Raji (cell line): ENCODE results near the gene ACTA1.

Source experiments
- POLR2A ChIP-seq: IDR thresholded peaks from 2 replicates; pipeline ENCODE4 v1.6.1; 2011; ENCODE audit warnings: low read depth, low read length, control low read depth; ENCODE audit not compliant: insufficient read depth

The ACTA1 gene

GRCh38 chr1:229425564-229426159 is 8.2 kb downstream of the ACTA1 start:
- TF ChIP-seq POLR2A: no peak

- TF ChIP-seq POLR2A: no peak
These were observed 13.1 kb downstream of the ACTA1 start for GRCh38 chr1:229420765-229421164.

- TF ChIP-seq POLR2A: no peak
These were observed 13.7 kb downstream of the ACTA1 start for GRCh38 chr1:229420224-229420623.

DNA sequence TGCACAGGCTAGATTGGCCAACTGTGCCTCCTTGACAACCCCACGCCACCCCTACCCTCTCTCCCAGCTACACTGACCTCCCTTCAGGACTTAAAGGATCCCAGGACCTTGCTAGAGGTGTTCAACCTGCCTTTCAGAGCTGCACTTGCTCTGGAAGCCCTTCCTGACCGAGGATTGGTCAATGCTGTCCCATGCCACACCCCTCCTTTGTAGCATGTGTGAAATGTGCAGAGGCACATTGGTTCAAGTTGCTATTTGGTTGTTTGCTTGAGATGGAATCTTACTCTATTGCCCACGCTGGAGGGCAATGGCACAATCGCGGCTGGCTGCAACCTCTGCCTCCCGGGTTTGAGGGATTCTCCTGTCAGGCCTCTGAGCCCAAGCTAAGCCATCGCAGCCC is 21.8 kb downstream of the ACTA1 start:
- no peak for TF ChIP-seq POLR2A

DNA sequence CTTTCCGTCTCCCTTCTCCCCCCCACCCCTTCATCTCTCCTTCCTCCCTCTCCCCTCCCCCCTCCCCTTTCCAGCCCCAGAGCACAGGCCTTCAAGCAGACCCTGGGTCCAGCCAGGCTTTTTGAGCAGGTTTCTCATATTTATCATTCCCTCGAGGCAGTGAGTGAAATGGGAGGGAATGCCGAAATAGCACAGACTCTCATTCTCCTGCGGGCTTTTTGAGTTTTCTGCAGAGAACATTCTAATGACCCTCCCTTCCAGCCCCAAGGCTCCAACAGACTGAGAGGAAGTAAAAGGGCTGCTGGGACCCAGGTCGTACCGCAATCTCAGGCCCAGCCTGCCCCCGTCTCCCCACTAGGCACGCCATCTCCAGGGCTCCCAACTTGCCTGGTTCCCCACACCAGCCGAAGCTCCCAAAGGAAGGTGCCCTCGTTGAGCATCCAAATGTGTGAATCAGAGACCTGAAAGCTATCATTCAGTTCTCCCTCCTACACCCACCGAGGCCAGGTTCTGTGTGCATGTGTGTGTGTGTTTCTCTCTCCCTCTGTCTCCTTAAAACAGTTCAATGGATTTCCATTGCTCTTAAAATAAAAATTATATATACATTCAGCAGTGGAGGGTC is 22.3 kb downstream of the ACTA1 start:
- TF ChIP-seq POLR2A: no peak

GRCh38 chr1:229410692-229411433 is 23.0 kb downstream of the ACTA1 start:
- TF ChIP-seq POLR2A: no peak

DNA sequence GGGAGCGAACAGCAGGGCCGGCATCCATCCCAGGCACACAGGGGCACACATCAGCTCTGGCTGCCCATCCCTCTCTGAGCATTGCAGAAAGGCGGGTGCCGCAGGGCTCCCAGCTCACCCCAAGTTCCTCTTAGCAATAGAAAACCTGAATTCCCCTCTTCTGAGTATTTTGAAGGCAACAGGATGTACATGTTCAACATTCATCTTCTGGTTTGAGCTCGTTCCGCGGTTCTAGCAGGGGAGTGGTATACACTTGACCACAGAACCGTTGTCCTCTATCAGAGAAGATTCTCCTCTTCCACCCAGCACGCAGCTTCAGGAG is 23.6 kb downstream of the ACTA1 start:
- TF ChIP-seq POLR2A: no peak

DNA sequence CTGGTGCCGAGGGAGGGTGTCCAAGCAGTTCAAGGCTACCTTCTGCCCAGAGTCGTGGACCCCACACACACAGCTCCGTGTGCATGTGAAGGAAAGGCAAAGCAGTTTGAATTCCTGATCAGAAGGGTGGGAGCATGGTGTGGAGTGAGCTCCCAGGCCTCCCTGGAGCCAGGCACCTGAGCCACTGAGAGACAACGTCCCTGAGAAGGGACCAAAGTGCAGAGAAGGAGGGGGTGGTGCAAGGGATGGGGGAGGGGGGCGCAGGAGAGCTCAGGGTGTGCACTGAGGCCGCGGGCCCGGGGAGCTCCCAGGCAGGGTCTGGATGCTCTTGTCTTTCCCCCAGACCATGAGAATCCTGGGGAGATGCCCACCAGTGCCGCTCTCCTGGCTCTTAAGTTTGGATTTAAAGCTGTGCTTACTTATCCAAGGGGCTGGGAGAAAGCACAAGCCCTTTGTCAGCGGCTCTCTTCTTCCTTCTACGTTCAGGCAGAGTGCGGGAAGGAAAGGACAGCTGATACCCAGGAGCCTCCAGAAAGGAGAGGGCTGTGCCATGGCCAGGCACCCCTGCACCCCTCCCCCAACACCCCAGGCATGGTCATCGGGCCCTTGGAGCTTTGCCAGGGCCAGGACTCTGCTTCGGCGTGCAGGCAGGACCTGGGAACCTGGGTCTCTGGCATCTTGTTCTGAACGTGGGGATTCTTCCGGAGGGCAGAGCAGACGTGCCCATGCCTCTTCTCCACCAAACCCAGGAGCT is 24.1 kb downstream of the ACTA1 start:
- no peak for TF ChIP-seq POLR2A

DNA sequence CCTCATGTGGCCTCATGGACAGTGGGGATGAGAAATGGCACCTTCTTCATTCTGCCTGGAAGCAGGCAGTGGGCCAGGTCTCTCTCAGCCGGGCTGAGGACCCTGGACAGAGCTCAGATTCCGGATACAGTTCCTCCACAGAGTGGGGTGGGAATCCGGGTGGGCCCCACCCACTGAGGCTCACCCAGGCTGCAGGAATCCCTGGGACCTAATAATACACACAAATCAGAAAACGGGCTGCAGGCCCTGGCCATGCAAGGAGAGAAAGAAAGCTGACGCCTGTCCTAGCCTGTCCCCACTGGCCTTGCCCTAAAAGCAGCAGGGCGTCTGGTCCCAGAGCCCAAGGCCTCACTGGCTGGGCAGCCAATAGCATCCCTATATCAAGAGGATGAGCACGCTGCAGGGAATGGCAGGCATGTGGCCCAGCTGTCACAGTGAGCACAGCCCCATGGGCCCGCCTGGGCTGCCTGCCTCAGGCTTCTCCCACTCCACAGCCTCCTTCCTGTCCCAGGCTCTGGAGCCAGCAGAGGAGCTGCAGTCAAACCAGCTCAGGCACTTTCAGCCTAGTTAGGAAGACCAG is 25.3 kb downstream of the ACTA1 start:
- no peak for TF ChIP-seq POLR2A

- no peak for TF ChIP-seq POLR2A
These were observed 26.5 kb downstream of the ACTA1 start for GRCh38 chr1:229407206-229408026.

DNA sequence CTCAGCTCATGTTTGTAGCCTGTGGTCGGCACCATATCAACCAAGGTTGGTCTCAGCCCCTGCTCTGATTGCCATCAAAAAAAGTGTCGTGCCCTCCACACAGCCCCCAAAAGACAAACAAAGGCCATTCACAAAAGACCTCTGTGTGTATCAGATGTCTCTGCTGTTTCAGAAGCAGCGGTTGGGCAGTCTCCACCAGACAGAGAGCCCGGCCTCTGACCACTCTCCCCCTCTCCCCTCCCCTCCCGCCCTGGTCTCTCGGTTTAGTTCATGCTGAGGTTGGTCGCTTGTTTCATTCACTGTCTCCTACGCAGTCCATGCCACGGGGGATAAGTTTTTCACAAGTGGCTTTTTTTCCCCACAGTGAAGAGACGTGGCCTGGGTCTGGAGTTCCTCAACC is 27.1 kb downstream of the ACTA1 start:
- no peak for TF ChIP-seq POLR2A

DNA sequence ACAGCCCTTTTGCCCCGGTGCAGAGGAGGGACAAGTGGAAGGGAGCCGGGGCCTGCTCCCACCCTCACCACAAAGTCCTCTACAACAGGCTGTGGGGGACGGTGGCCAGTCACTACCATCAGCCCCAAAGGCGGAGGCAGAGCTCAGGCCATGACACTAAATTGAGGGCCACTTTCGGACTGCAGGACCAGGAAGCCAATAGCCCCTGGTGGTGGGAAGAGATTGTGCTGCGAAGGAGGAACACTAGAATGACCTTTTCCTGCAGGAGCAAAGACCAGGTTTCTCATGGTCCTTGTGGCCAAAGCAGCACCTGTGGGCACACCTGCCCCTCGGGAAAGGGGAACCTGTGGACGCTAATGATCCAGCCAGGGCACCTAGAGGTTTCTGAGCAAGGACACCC is 30.3 kb downstream of the ACTA1 start:
- TF ChIP-seq POLR2A: no peak

DNA sequence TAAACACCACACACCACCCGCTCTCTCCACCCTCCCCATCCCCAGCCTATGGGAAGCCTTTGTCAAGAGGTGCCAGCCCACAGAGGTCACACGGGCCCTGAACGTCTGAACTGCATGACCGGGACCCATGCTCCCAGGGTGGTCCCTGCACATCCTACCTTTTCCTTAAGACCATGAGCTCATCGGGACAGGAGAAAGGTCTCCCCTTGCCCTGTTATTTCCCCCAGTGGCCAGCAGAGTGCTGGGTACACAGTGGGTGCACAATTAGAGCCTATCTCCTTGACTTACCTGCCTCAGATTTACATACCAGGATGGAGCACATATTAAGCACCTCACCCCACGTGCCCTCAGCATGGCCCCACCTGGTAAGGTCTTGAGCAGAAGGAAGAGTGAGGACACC is 30.9 kb downstream of the ACTA1 start:
- TF ChIP-seq POLR2A: no peak

DNA sequence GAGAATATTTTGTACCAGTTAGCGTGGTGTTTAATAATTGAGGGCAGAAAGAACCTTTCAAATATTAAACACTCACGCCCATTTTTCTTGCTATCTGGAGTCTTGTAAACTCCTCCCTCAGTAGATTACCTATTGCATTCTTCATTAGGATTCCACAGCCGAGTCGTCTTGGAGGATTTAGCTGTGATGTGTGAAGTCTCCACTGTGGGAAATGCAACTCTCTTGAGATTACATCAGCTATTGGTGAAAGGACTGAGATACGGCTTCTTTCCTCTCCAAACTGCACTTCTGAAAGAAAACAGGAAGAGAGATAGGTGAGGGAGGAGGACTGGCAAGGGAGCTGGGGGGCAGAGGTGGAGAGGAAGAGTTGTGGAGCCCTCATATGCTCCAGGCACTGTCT is 36.1 kb downstream of the ACTA1 start:
- TF ChIP-seq POLR2A: no peak

DNA sequence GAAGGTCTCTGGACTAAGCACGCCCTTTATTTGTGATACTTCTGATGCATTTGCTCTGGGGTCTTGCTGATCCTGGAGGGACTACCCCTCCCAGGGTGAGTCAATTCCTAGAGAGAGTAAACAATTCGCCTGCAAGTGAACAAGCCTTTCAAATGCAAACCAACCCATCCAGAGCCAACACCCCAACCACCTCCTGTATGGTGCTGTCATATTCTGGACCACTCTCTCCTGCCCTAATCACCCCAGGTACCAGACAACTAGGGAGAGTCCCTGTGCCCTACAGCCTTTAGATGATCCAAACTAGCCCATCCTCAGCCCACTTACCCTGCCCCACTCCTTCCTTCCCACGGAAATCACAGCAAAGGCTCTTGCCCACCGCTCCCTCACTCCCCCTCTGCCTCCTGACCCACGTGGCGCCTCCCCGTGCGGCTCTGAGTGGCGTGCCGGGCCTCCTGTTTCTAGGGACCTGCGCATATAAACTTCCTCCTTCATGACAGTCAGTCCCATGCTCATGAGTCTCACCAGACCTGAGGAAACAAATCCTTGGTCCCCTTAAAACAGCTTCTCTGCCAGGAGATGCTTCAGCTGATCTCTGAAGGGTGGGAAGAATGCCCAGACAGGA is 37.2 kb downstream of the ACTA1 start:
- no peak for TF ChIP-seq POLR2A

GRCh38 chr1:229392936-229393335 is 41.0 kb downstream of the ACTA1 start:
- no peak for TF ChIP-seq POLR2A
